Stimulated activated CD4-positive, alpha-beta T cell treated with anti-CD3 and anti-CD28 coated beads, Interleukin-1b, Interleukin-23, amount 100 ng/mL, for 1 hour (primary cell): ENCODE results near the gene SLC6A17.

Source experiments
- DNase-seq, 2 donors: peaks; one replicate each; pipeline ENCODE4 v3.0.0-alpha.2; 2020; ENCODE audit warnings: low read depth in 2 of 2

The SLC6A17 gene

DNA sequence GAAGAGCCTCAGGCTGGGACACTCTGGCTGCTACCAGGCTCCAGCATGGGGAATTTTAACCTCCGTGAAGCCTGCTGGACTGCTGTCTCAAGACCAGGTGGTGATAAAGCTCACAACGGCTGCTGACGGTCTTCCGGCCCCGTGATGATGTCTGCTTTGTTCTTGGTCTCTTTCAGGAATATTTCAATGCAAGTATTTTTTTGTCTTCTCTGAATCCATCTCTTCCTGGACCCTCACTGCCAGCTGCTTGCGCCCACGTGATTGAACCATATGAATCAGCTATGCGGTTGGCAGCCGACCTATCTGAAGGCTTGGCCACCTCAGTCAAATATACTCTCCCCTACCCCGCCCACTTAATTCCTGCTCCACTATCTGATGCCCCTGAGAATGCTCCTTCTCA is 14.6 kb upstream of the SLC6A17 start:
- no peak for DNase-seq

DNA sequence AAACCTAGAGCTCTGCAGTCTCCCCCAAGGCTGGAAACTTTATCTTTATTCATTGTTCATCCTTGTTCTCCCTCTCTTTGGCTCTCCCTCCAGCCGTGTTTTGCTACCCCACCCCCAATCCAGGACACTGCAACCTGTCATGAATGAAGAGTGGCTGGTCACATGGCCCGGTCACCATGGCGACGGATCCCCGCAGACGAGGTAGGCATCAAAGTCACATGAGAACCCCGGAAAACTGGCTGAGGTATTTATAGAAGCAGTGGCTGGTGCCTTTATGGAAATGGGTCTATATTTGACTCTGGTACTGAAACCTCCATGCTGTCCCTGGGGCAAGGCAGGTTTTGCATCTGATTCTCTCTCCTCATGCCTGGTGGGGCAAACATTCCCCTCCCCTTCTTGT is 13.4 kb upstream of the SLC6A17 start:
- DNase-seq: no peak

DNA sequence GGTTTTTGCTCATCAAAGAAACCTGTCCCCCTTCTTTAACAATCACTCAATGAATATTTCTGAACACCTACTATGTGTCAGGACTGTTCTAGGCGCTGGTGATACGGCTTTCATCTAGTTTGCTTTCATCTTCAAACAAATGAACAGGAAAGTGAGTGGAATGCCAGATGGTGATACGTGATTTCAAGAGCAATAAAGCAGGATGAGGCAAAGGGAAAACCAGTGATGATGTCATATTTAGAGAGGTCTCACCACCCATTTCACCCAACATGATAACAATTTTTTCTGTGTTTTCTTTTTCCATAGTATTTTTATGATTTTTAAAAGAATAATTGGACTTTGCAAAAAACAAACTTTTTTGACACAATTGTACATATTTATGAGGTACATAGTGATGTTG is 11.3 kb upstream of the SLC6A17 start:
- no peak for DNase-seq

DNA sequence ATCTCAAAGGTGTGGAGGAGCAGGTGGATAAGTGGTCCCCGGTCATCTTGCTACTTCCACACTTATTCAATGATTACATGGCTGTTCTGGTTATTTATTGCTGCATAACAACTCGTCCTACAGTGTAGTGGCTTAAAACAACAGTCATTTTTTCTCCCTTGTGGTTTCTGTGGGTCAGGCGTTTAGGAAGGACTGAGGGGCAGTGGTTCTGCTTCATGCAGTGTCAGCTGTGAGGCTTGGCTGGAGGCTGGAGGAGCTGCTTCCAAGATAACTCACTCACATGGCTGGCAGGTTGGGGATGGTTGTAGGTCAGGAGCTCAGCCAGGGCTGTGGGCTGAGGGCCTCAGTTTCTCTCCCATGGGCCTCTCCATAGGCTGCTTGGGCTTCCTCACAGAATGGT is 5.9 kb upstream of the SLC6A17 start:
- no peak for DNase-seq

DNA sequence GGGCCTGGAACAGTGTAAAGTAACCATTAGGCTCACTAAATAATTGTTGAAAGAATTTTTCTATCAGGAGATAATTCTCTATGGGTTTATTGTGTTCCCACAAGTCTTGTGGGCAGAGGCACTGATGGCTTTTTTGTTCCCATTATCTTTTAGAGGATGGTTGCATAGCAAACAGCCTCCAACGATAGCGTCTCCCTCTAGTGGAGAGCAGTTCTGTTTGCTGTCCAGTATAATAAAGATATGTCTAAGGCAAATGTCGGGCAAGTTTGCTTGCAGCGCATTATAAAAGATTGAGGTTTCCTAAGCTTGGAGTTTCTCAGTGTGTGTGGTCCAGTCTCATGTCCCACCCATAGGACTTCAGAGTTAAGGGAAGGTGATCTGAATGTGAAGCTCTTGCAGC is 1.3 kb upstream of the SLC6A17 start:
- DNase-seq: no peak

DNA sequence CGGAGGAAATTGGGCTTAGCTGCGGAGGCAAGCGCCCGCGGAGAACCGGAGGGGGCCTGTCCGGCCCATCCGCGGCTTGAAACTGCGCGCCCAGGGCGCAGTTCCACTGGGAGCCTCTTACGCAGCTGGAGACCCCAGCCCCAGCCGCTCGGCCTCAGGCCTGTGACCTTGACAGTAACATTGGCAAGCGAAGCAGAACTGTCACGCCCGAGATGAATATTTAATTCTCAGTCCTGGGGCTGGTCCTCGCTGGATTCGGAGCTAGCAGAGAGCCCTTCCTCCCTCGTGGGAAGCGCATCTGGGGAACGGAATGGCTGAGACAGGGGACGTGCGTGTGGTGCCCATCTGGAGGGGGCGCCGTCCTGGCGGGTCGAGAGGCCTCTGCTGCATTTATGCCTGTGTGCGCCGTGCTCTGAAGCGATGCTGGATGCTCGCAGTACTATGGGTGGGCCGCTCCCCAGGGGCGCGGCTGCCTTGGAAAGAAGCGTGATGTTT is 928 bp downstream of the SLC6A17 start:
- DNase-seq: no peak

DNA sequence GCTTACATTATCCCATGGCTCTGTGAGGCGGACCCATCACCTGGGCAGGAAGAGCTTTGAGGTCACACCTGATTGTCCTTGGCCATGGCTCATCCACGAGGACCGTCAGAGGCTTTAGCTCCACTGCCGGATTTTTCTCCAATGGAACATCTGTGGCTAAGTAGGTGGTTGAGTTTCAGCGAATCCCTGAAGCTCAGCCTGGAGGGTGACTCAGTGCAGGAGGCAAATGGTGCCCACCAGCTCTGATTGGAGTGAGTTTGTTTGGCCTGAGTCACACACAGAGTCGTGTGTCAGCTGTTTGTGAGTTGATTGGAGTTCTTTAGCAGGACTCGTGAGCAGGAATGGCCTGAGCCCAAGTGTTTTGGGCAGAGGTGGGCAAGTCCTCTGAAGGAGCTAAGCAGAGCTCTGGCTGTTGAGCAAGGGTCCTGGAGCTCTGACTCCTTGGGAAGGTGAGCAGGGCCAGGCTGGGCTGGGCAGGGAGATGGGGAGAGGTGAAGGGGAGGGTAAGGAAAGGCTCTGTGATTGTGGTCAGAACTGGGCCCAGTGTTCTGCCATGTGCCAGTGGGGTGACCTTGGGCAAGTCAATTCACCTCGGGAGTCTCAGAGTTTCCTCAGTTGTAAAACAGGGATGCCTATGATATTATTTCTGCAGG is 2.0 kb downstream of the SLC6A17 start:
- no peak for DNase-seq

DNA sequence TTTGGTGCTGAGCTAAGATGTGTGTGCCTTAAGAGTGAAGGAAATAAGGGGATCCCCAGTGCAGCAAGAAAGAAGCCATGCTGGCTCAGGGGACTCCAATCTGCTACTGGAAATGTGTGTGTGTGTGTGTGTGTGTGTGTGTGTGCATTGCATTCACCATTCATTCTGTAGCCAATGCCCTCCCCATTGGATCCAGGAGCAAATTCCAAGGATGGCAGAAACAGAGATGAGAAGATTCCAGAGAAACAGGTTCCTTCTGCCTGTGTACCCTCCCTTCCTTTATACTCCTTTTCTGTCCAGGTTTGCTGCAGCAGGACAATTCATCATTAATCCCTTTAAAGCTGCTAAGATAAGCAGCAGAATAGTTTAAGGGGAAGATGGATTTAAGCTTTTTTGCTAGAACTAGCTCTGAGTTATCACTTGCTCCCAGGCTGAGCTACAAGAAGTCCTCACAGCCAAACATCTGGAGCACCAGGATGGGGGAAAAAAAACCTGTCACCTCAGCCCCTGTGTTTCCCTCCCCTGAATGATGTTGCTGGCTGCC is 3.2 kb downstream of the SLC6A17 start:
- no peak for DNase-seq

DNA sequence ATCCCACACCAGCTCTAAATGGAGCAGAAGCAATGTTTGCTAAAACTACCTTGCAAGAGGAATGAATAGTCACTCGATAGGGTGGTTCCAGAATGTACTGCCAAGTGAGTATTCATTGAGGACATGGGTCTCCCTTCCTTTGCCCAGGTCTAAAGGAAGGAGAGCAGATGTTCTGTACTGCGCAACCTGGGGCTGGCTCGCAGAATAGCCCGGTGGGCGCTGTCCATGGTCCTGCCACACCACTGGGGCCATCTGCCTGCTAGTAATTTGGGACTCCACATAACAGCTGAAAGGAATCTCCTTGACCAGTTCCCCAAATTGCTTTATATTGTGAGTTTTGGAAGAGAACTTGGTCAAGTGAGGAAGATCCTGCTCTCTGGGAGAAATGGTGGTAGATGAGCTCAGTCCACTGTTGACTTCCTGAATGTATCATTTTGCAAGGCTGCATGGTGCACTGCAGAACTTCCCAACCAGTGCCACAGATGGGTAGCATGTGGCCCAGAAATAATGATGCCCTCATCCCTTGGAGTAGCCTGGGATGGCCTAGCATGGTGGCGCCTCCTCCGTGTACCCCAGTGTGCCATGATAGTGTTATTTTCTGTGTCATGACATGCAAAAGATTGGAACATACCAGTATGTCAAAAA is 5.7 kb downstream of the SLC6A17 start:
- DNase-seq: peak in 1 of 2 donors; percentile 21

DNA sequence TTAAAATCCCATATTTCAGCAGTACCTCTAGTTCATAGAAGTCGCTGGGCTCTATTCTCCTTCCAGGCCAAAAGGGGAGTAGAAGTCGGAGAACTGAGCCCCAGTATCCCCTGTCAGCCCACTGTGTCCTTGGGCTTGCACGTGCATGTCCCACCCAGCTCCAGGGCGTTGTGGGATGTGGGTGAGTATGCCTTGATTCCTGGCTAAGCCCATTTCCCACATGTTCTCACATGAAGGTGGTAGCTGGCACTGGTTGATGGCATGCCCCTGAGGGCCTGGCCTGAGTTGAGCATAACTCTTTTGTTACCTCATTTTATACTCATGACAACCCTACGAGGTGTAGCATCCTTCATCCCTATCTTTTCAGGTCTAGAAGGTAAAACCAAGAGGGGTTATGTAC is 8.0 kb downstream of the SLC6A17 start:
- no peak for DNase-seq

DNA sequence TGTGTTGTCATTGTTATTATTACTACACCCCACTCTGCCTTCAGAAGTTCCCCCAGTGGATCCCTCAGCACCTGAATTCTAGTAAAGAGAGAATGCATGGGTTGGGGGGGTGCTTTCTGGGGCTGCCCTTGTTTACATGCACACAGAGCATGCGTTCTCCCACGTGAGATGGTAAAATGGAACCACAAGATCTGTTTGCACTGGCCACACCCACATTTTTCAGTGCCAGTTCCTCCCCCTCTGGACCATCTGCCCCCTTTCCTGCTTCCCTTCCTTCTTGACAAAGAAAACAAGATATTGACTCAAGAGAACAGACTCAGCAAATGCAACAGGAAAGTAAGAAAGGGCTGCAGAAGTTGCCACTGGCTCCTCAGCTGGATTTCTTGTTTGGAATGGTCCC is 8.9 kb downstream of the SLC6A17 start:
- no peak for DNase-seq

DNA sequence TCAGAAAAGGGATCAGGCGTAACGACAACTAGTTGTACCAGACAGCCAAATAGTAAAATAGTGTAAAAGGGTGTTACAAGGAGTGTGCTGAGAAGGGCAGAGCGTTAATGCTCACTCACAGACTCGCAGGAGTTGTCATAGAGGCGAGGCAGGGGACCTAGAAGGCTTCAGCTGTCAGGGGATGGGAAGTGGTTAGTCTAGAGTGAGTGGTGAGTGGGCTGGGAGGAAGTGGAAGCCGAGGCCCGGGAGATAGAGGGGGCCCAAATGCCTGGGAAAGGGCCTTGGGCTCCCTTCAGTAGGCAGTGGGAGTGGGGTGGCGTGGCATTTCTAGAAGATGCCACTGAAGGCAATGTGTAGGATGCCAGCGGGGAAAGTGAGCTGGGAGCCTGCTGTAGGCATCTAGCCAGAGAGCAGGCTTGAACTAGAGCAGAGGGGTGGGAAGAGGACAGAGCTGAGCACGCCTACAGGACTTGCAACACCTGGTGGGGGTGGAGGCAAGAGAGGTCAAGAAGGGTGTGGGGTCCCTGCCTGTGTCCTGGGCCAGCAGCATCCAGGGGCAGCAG is 10.3 kb downstream of the SLC6A17 start:
- DNase-seq: no peak

DNA sequence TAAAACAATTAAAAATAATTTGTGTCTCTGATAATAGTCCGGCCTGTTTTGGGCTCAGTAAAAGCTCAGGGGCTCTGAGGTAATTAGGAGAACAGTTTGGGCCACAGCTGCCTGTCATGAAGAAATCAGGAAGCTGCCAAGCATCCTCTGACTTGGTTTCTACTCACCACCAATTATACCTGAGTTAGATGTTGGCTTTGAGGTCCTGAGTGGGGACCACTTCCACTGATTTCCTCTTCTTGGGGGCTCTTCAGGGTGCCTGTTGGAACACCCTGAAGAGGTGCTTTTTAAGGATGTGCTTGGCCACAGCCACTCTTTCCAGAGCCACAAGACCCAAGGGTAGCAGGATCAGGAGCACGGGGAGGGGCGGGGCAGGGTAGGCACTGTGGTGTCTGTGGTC is 10.9 kb downstream of the SLC6A17 start:
- DNase-seq: no peak

DNA sequence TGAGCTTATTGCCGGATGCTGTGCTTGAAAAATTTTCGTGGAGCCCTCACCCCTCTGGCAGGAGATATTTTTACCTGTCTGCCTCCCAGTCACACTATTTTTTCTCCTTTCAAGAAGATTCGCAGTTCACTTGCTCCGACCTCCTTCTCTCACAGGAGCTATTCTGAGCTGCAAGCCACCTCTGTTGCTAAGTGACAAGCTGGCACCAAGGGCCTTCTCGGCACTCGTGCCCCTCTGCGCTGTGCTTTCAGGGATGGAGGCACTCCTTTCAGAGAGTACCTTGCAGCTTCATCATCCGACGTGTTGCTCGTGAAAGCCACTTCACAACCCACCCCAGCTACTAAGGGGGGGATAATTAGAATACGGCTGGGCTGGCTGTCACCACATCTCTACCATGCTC is 11.6 kb downstream of the SLC6A17 start:
- no peak for DNase-seq

DNA sequence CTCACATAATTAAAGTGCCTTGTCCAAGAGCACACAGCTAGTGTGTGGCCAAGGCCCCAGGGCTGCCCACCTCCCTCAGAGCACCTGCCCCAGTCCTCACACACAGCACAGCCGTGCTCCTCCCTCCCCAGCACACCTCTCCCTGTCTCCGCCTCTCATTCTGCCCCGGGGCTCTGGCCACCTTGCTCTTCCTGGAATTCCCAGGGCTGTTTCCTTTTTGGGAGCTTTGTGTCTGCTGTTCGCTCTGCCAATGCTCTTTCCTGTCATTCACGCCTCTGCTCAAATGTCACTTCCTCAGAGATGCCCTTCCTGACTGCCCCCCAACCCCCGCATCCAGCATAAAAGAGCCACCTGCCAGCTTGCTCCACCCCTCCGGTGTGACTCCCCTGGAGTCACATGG is 13.3 kb downstream of the SLC6A17 start:
- no peak for DNase-seq

DNA sequence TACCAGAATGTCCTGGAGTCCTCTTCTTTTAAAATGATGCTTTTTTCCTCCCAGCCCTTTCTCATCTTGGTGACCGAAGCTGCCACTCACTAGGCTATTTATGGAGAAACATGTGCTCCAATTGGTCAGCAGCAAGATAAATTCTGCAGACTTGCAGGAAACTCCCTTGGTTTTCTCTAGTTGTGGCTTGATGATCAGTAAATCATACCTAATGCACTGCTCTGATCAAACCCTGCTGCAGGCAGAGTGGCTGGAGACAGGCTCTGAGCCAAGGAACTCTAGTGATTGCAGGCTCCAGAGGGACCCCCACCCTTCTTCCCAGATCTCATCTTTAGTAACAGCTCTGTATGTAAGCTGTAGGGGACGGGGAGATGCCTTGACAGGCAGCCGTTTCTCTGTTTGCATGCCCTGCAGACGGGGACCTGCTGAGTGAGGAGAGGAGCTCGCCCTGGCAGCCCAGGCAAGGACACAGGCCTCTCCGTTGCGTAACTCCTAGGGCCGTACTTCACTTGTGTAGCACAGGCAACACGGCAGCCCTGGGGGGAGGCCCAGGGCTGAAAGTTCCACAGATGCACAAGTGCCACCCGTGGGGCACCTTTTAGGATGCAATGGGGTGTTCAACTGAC is 14.5 kb downstream of the SLC6A17 start:
- no peak for DNase-seq

DNA sequence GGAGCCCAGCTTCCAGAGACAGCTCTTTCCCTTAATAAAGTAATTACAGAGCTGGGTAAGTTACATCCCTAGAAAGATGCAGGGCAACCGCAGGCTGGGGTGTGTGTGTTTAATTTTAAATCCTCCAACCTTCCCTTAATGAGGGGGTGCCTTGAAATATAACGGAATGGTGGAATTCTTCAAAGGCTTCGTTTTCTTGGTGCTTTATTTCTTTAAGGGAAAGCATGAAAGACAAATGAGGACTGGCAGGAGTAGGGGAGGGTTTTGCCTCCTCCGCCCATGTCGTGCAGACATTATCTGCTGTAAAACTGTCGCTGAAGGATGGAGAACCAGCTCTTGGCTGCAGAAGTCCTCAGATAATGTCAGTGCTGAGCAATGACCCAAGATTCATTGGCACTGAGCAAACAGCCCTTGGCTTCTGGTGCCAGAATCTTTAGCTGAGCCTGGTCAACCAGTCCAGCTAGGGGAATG is 15.5 kb downstream of the SLC6A17 start:
- DNase-seq: no peak

DNA sequence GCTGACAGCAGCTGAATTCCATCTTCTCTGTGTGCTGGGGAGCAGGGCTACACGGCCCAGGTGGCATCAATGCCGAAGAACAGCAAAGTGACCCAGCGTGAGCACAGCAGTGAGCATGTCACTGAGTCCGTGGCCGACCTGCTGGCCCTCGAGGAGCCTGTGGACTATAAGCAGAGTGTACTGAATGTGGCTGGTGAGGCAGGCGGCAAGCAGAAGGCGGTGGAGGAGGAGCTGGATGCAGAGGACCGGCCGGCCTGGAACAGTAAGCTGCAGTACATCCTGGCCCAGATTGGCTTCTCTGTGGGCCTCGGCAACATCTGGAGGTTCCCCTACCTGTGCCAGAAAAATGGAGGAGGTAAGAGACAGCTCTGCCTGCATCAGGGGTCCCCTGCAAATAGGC is 16.6 kb downstream of the SLC6A17 start:
- DNase-seq: no peak

DNA sequence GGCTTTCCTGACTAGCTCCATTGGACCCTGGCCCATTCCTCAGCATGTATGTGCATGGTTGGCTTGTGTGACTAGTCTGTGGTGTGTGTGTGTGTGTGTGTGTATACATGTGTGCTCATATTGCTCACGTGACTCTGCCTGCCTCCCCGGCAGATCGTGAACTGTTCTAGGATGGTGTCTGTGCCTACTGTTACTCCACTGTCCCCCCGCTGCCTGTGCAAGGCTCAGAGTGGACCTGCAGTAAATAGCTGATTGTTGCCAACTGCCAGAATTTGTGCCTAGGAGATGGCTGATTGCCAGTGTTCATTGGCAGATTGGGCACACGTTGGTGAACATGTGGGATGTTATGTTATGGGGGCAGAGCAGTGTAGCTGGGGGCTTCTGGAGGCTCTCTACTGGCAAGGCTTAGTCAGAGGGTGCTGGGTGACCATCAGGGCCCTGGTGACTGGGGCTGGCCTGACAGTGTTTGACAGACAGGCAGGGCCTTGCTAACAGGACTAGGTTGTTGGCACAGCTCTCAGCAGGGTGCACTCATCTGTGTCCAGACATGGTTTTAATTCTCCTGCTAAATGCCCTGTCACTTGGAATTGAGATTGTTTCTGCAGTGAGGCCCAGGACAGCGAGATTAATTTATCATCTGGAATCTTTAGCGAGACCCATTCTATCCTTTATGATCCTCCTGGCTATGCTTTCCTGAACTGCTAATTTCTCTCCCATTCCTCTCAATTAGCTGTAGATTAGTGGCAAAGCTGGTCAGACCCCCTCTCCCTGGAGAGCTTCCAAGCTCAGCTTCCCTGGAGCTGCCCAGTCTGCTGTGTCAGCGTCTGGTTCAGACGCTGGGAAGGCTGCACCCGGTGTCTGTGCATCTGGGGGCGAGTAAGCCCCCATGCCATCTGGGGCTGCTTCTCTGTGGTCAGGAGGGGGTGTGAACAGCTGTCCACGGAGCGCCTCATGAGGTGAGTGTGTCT is 20.8 kb downstream of the SLC6A17 start:
- no peak for DNase-seq

DNA sequence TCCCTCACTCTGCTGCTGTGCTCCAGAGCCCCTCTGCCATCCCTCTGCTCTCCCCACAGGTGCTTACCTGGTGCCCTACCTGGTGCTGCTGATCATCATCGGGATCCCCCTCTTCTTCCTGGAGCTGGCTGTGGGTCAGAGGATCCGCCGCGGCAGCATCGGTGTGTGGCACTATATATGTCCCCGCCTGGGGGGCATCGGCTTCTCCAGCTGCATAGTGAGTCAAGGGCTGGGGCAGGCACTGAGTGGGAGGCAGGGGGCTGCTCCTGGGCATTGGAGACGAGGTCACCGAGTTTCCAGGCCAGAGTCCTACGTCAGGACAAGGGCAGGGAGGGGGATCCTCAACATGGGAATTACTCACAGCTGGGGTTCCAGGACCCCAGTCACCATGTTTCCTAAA is 21.7 kb downstream of the SLC6A17 start:
- DNase-seq: no peak

DNA sequence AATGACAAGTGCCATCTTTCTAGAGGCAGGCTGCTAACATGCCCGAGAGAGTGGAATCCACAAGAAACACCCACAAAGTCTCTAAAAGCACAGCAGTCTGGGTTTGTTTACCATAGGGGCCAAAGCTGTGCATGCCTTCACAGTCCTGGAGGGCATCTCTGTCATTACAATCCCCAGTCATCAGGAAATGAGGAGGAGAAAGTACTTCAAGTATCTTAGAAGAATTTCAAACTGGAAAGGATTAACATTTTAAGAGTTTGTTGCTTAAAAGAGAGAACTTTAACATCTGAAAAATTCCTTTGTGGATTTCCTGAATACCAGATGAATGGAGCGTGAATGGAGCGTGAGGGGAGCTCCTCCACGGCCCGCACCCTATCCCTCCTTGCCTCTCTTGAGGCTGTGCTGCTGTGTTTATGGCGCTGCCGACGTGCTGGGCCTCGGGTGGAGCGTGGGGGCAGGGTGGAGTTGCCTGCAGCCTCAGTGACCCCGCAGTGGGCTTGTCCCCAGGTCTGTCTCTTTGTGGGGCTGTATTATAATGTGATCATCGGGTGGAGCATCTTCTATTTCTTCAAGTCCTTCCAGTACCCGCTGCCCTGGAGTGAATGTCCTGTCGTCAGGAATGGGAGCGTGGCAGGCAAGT is 23.3 kb downstream of the SLC6A17 start:
- DNase-seq: no peak
